ENCODE measurements around the gene BBIP1.
"Not testable (repeated sequence)": the region's sequence is repeated elsewhere in the genome, so short reads cannot be mapped to it uniquely, and the experiment has no call there.

BBIP1 gene

DNA sequence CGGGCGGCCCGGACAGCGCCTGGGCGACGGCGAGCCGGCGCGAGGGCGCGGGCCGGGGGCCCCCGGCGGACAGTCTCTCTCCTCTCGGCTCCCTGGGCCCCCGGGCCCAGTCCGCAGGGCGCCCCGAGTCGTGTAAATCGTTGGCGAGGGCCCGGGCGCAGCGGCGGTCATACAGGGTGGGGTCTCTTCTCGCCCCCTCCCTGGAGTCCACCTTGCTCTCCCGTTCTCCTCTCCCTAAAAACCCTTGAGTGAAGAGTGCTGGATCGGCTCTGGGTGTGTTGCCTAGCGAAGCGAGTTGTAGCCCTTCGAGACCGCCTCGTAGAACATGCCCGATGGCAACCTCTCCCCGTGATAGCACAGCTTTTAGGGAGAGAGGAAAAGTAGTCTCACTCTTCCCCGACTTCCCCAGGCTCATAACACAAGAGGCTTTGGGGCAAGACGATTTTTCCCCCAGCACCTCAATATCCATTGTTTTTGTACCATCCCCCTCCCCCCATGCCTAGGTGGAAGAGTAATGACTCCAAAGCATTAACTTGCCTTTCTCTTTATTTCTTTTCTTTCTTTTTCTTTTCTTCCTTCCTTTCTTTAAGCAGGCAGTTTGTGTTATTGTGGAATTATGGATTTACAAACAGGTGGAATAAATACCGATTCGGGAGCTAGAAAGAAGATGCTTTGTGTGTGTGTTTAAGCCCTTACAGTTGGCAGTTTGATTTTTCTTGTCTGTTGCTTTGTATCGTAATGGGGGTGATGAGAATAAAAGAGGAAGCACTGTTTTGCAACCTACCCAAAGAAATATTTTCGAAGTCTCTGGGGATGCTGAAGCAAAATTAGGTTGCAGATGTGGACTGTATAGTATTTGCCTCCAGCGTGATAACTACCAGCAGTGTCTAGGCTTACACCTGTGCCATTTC is 1.2 kb upstream of the BBIP1 start:
- no peak for DNase-seq

DNA sequence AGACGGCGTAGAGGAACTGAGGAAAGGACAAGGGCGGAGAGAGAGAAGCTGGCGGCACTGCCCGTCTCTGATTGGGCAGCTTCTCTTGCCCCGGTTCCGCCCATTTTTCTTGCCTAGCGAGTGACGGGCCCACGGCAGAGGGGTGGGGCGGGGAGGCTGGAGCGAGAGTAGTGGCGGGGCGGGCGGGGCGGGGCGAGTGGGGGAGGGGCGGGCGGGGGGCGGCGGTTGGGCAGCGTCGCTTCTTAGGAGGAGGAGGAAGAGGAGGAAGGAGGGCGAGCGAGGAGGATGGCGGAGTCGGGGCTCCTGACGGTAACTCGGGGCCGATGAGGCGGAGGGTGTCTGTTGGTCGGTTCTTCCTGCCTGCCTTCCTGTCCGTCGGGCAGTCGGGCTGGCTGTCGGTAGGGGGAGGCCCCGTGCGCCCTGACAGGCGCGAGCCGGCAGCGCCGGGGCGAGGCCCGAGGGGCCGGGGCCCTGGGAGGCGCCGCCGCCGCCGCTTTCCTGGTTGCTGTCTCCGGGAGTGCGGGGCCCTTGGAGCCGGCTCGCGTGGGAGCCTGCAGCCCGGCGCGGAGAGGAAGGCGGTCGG is 460 bp upstream of the BBIP1 start, which contains the start of gene SHOC2:
Gene SHOC2 (plus strand): TSS at position 256 of the 583 bp plus-strand sequence. CDS start 44,755 bp downstream, outside the sequence.
- no peak for DNase-seq

DNA sequence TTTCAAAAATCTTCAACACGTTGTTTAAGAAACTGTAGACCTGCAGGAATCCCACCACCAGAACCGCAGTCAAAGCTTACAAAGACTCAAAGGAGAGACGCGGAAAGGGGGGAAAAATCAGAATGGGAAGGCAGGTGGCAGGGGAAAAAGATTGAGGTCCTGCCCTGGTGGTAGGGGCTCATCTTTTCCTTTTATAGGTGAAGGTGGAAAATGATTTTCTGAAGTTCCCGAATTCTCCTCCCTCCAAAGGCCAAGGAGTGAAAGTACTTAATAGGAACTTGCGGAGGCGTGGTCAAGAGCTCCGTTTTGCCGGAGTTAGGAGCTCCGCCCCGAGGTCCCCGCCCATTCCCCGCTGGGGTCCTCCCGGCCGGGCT is 724 bp downstream of the BBIP1 start:
- no peak for DNase-seq

DNA sequence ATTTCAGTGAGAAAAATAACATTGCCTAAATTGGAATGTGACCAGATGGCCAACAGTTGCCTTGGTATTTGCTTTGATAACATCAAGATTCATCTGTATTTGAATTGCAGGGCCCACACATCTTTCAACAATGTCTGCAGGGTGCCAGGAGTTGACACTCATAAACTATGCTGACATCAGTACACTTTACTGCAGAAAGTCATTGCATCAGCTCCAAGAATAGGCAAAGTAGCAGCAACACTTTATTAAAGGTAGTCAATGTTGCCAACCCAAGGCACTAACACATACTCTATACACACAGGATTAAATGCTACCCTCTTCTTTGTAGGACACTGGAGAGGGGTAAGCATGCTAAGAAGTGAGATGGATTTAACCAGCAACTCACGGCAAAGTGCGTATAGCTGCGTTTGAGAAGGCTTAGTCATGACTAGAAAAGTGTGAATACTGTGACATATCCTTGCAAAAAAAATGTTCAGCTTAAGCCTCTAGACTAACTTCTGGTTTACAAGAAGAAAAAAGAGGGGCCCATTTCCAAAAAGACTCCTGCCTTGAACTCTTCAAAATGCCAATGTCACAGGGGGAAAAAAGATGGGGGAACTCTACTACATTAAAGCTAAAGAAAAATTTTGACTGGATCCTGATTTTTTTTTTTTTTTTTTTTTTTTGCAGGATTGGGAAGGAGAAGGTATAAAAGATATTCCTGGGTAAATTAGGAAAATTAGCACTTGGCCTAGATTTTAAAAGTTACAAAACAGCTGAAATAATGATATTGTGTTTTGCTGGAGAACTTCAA is 2.2 kb downstream of the BBIP1 start:
- no peak for DNase-seq

DNA sequence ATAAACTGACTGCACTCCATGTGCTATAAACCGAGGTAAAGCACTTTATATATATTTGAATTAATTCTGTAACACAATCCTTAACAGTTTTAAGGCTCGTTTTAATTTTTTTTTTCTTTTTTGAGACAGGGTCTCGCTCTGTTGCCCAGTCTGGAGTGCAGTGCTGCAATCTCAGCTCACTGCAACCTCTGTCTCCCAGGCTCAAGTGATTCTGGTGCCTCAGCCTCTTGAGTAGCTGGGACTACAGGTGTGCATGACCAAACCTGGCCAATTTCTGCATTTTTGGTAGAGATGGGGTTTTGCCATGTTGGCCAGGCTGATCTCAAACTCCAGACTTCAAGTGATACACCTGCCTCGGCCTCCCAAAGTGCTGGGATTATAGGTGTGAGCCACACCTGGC is 3.4 kb downstream of the BBIP1 start:
- not testable (repeated sequence) for DNase-seq

DNA sequence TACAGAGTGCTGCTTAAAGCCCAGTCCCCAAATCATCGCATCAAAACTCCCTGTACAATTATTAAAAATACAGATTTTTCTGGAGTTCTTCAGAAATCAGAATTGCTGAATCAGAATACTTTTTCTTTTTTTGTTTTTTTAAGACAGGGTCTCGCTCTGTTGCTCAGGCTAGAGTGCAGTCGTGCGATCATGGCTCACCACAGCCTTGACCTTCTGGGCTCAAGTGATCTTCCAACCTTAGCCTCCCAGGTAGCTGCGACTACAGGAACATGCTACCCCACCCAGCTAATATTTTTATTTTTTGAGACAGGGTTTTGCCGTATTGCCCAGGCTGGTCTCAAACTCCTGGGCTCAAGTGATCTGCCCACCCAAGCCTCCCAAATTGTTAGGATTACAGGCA is 3.9 kb downstream of the BBIP1 start:
- no peak for DNase-seq

DNA sequence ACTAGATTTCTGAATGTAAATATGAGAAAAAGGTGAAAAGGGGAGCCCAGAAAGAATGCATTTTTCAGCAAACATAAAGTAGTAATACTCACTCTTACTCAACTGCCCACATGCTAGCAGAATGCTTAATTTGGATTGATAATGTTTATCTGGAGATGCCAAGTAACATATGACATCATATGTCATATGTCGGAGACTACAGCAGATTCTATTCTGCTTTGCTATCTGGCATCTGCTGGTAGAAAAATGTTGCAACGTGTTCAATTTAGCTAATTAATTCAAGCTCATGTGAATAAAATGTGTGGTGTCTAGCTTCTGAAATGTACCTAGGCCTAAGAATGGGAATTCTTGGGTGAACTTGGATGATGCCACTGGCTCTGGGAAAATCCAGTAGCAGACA is 4.5 kb downstream of the BBIP1 start:
- DNase-seq: no peak

DNA sequence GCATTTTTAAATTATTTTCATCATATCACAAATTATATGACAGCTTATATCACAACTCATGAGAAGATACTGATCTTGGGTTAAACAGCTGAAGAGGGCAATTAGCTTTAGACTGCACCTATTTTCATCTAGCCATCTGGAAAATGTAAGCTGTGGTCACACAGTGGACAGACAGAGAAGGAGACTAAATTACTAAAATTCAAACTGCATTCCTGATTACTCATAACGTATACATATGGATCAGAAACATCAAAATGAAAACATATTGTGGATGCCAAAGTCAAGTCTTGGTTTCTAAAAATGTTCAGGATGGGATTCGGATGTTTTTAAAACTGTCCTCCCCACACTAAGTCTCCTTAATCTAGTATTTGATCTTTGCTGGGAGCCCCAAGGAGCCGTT is 6.6 kb downstream of the BBIP1 start:
- DNase-seq: no peak

DNA sequence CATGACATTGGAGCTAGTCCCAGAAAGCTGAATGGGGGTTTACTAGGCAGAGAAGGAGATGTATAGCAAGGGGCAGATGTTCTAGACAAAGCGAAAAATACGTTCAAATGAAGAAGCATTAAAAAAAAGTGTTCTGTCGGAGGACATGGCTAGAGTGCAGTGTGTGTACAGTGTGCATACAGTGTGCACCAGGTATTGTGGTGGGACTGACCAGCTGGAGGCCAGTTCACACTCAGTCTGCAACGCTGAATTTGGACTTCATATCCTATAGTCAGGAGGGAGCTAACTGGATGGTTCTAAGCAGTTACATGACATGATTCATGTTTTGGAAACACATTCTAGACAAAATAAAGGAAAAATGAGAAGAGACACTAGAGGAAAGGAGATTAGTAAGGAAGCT is 8.8 kb downstream of the BBIP1 start:
- DNase-seq: no peak

DNA sequence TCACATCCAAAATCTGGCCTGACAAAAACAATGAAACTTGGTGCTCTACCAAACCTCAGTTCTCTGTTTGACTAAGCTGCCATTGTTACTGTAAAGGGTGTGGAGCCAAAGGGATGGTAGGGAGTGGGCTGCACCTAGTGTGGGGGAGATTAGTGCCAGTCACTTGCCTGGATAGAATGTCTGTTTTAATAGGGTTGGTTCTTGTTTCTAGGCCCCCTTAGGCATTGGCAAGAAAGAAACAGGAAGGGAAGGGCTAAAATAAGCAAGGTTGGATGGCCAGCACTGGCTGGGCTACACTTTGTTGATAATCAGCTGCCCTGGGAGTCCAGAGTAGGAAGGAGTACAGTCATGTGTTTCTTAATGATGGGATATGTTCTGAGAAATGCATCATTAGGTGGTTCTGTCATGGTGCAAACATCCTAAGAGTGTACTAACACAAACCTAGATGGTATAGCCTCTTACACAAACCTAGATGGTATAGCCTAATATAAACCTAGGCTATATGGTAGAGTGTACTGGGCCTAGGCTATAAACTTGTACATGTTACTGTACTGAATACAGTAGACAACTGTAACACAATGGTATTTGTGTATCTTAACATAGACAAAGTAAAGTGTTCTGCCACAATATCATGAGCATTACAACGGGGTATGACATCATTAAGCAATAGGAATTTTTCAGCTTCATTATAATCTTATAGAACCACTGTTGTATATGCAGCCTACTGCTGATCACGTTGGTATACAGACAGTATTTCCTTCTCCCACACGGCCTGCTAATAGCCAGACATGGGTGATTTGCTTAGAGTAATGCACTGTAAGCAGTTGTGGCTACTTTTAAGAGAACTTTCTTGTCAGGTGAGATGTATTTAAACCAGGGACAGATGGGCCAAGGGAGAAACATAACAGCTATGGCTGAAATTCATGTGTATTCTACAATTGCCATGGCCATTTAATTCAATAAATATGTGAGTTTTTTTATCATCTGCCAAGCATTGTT is 15.4 kb downstream of the BBIP1 start:
- DNase-seq: no peak

DNA sequence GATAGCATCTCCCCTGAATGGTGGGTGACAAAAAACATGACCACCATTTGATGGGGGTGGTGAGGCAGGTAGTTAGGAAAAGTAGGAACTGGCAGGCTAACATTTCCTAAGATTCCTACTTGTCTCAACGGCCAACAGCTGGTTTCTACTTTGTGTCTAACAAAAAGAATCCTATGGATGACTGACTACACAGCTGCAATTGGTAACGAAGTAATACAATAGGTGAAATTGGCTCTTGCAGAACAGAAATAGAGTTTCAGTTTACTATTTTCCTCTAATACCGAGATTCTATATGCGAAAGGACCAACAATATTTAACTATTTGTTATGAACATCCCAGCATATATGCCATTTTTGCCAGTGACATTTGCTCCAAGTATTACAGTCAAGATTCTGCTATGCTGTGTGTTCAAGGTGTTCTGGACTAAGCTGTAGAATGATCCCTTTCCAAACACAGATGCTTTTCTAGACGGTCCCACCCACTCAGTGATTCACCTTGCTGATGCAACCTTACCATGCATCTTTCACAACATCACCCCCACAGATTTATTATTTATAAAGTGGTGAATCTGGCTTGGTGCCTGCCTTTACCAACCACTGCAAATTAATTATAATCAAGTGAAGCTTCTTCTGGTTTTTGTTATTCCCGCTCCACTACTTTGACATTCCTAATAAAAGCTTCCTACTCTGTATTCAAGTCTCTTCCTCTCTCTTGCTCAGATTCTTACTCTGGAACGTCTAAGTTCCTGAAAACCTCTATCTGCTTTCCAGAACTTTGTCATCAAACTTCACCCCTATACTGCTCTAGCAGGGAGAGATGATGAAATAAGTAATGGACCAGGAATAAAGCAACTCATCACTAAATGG is 16.8 kb downstream of the BBIP1 start:
- DNase-seq: no peak

DNA sequence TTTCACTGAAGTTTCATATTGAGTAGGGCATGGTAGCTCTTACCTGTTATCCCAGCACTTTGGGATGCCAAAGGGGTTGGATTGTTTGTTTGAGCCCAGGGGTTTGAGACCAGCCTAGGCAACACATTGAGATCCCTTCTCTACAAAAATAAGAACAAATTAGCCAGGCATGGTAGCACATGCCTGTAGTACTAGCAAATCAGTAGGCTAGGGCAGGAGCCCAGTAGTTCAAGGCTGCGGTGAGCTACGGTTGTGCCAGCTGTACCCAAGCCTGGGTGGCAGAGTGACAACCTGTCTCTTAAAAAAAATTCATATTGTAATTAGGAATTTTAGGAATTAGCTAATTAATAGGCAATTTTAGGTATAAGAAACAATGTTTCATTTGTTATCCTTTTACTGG is 18.0 kb downstream of the BBIP1 start:
- DNase-seq: no peak

DNA sequence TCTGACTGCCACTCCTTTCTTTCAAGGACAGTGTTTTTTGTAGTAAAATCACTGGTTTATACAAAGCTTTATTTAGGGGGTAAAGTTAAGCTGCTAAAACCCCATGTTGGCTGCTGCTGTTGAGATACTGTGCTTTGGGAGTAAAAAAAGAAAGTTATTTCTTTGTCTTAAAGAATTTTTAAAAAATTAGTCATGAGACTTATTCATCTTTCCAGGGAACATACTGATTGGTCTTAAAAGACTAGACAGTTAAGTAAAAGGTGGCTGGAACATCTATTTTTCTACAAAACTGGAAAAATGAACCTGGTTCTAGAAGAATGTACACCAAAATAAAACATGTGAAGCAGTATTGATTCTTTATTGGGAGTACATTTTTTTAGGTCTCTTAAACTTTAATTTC is 20.6 kb downstream of the BBIP1 start:
- no peak for DNase-seq

DNA sequence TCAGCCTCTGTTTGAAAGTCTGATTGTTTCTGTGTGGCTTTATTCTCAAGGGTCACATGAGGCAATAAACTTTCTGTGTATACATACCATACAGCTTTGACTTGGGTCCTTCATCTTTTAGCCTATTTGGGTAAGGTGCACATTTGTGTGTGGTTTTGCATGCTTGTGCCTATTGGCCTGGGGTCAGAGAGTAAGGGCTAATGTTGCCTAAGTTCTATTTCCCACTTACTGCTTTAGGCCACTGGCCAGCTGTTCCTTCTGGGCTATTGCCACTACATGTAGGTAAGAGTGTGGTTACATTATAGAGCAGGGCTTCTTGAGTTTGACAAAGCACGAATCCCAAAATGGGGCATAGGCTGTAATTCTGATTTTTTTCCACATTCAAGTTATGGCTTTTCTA is 21.8 kb downstream of the BBIP1 start:
- DNase-seq: no peak

DNA sequence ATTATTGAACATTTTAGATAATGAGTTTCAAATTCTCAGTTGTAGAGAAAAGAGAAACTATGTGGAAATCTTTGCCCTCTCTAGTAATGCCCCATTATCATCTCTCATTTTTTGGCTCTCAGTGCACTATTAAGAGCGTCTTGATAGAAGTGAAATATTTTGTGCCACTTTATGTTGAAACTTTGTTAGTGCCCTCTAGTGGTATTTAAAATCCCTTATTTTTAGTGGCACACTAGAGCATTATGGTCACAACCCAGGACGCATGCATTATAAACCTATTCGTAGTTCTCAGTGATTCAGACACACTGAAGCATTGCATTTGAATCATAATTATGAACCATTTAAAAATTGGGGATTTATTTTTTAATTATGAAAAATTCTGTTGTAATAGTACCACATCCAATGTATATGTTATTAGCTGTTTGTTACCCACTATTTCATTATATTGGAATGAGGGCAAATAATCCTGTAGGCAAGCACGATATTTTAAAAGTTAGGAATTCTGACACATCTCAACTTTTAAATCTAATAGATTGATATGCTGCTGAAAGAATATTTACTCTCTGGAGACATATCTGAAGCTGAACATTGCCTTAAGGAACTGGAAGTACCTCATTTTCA is 25.3 kb downstream of the BBIP1 start:
- no peak for DNase-seq

DNA sequence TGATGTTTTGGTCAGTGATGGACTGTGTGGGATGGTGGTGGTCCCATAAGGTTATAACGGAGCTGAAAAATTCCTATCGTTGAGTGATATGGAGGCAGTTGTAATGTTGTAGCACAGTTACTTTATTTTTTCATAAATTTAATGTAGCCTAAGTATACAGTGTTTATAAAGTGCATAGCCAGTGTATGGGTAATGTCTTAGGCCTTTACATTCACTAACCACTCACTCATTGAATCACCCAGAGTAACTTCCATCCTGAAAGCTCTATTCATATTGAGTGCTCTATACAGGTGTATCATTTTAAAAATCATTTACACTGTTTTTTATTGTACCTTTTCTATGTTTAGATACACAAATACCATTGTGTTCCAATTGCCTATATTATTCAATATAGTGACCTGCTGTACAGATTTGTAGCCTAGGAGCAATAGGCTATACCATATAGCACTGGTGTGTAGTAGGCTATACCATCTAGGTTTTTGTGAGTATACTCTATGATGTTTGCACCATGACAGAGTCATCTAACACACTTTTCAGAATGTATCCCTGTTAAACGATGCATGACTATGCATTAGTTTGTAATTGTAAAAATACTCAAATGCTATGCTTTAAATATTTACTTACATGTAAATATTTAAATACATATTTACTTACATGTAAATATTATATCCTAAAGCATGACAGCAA is 26.2 kb downstream of the BBIP1 start:
- DNase-seq: no peak

DNA sequence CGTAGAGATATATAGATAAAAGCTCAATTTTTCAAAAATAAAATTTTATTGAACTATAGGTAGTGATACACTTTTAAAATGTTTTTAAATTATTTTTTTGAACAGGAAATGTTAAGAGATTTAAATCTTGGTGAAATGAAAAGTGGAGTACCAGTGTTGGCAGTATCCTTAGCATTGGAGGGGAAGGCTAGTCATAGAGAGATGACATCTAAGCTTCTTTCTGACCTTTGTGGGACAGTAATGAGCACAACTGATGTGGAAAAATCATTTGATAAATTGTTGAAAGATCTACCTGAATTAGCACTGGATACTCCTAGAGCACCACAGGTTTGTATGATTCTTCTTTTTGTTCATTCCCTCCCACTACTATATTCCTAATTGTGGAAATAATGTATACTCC is 31.4 kb downstream of the BBIP1 start:
- no peak for DNase-seq

DNA sequence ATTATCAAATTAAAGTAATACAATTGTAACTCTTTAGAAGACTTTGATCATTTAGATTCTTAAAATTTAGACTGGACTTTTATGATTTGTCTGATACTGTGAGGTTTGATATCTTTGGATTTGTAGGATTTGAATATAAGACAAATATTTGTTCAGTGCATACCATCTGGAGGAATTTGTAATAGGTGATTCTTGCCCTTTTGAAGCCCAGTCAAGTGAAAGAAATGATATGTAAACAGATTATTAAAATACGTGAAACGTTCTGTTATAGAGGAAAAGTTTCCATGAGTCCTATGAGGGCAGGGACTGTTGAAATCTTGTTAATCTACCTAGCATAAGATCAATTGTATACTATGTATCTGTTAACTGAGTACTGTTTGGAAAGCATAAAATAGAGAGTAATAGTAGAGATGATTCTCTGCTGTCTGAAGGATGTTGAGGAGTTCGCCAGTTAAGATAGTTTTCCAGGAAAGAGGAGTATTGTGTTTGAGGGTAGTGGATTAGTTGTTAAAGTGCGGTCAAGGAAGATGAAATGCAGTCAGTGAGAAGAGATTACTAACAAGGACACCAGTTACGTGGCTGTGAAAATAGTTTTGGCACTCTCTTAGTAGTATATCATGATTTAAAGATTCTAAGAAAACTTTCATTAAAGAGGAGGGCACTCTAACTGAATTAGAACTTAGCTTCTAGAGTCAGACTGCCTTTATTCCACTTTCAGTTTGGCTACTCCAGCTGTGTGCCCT is 32.9 kb downstream of the BBIP1 start:
- DNase-seq: no peak

DNA sequence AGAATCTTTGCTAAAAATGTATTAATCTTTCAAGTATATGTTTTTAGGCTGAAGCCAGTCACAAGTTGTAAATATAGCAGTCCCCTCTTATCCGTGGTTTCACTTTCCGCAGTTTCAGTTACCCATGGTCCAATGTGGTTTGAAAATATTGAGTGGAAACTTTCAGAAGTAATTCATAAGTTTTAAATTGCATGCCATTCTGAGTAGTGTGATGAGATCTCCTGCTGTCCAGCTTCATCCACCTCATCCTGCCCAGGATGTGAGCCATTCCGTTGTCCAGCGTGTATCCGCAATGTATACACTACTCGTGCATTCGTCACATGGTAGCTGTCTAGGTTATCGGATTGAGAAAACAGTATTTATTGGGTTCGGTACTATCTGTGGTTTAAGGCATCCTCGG is 35.1 kb downstream of the BBIP1 start:
- DNase-seq: no peak

DNA sequence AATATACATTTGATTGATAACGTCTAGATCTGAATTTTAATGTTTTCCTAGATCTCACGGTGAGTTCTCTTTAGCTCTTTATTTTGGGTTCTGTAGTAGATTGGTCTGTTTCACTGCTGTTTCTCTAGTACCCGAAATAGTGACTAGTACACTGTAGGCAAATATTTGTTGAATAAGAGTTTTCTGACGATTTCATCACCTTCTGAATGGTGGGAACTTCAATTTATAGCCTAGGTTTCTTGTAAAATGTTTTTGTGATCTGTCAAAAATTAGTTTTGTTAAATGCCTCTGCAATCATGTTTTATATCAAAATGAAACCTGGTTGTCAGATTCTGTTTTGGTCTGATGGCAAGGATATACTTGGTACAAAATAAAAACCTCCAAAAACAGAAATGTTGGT is 37.1 kb downstream of the BBIP1 start:
- DNase-seq: no peak
